Astrocyte (in vitro differentiated cells and primary cell): ENCODE measurements around the gene PPM1F. TPM values are rescaled to one million over a fixed set of nuclear protein-coding genes. Genes with fewer than 3 reads are reported as not detected.

Experiments used
- DNase-seq: peaks from one replicate; pipeline ENCODE4 v3.0.0-alpha.2; 2010; ENCODE audit warnings: low read depth
- FAIRE-seq: peaks from 2 replicates; lab custom pipeline; 2011; peaks lifted over from hg19 to GRCh38; lab: Jason Lieb, UNC
- H2AFZ ChIP-seq: 2 replicates; pipeline ENCODE4 v1.6.0; 2012; ENCODE audit warnings: low read depth, low read length, inconsistent platforms
- H3K27ac ChIP-seq: 2 replicates; pipeline ENCODE4 v1.5.1; 2011; ENCODE audit warnings: low read depth, low read length, inconsistent platforms
- H3K27me3 ChIP-seq: 2 replicates; pipeline ENCODE4 v1.6.0; 2011; ENCODE audit warnings: low read length, inconsistent platforms; ENCODE audit not compliant: insufficient read depth
- H3K36me3 ChIP-seq: 2 replicates; pipeline ENCODE4 v1.5.1; 2011; ENCODE audit warnings: low read length, inconsistent platforms; ENCODE audit not compliant: insufficient read depth
- H3K4me1 ChIP-seq: 2 replicates; pipeline ENCODE4 v1.5.1; 2011; ENCODE audit warnings: low read length, inconsistent platforms; ENCODE audit not compliant: insufficient read depth
- H3K4me2 ChIP-seq: 2 replicates; pipeline ENCODE4 v1.6.0; 2012; ENCODE audit warnings: low read length, inconsistent platforms
- H3K4me3 ChIP-seq: 2 replicates; pipeline ENCODE4 v1.5.1; 2011; ENCODE audit warnings: low read depth, mild to moderate bottlenecking, low read length, inconsistent platforms; ENCODE audit not compliant: insufficient read depth
- H3K79me2 ChIP-seq: 2 replicates; pipeline ENCODE4 v1.6.0; 2012; ENCODE audit warnings: mild to moderate bottlenecking, low read length, inconsistent platforms; ENCODE audit not compliant: insufficient read depth
- H3K9ac ChIP-seq: 2 replicates; pipeline ENCODE4 v1.6.0; 2012; ENCODE audit warnings: mild to moderate bottlenecking, low read length, inconsistent platforms
- H3K9me3 ChIP-seq: 2 replicates; pipeline ENCODE4 v1.5.1; 2012; ENCODE audit warnings: low read depth, mild to moderate bottlenecking, low read length, inconsistent platforms; ENCODE audit not compliant: insufficient read depth
- H4K20me1 ChIP-seq: 2 replicates; pipeline ENCODE4 v1.6.0; 2012; ENCODE audit warnings: low read length, inconsistent platforms; ENCODE audit not compliant: insufficient read depth
- H3K27ac Mint-ChIP-seq: one replicate; pipeline ENCODE4 v1.8.0; 2021; ENCODE audit warnings: mild to moderate bottlenecking, mixed read lengths; ENCODE audit not compliant: unreplicated experiment
- H3K27me3 Mint-ChIP-seq: one replicate; pipeline ENCODE4 v1.8.0; 2021; ENCODE audit warnings: low read depth, mixed read lengths; ENCODE audit not compliant: unreplicated experiment
- H3K36me3 Mint-ChIP-seq: one replicate; pipeline ENCODE4 v1.8.0; 2021; ENCODE audit warnings: low read depth, mixed read lengths; ENCODE audit not compliant: unreplicated experiment
- H3K4me1 Mint-ChIP-seq: one replicate; pipeline ENCODE4 v1.8.0; 2021; ENCODE audit warnings: low read depth, mixed read lengths; ENCODE audit not compliant: unreplicated experiment
- H3K4me3 Mint-ChIP-seq: one replicate; pipeline ENCODE4 v1.8.0; 2021; ENCODE audit warnings: mild to moderate bottlenecking, moderate library complexity, mixed read lengths; ENCODE audit not compliant: unreplicated experiment
- H3K9me3 Mint-ChIP-seq: one replicate; pipeline ENCODE4 v1.8.0; 2021; ENCODE audit warnings: mild to moderate bottlenecking, mixed read lengths; ENCODE audit not compliant: unreplicated experiment
- EZH2 ChIP-seq: IDR thresholded peaks from 2 replicates; pipeline ENCODE4 v1.6.1; 2012; ENCODE audit warnings: mild to moderate bottlenecking, low read length, inconsistent platforms; ENCODE audit not compliant: insufficient read depth
- total RNA-seq: library from RNA; stranded (reverse); gene quantifications from 2 replicates; pipeline ENCODE4 v1.2.1, GENCODE V29; 2021
- TF ChIP-seq, protein P1 (sequence below): IDR thresholded peaks from 2 replicates; pipeline ENCODE4 v1.5.1; 2011; ENCODE audit warnings: low read depth, mild to moderate bottlenecking, inconsistent platforms, low read length, moderate library complexity; ENCODE audit not compliant: insufficient read depth

PPM1F gene
- total RNA-seq, 1 donor from 2014 or later: 27.9 TPM

DNA sequence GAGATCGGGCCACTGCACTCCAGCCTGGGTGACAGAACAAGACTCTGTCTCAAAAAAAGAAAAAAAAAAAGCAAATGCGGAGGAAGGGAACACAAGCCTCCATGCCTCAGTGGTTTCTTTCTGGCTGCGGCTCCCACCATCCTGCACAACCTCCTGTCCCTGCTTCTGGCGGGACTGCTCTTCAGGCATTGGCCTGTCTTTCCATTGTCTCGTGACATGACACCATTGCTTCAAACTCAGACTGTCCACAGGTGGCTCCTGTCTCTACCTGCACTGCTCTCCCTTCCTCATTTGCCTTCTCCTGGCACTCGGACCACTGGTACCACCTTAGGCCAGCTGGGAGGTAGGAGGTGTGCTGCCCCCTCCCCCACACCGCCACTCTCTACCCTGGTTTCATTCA lies 10.6 kb upstream of the PPM1F start:
- H3K36me3 Mint-ChIP-seq: peaks cover 24% of the 10 kb centered on the region
- Histone ChIP-seq H3K4me3 (no peak overlapping the region), H3K27ac (no peak overlapping the region), H3K27me3 (no peaks in the 10 kb centered on the region), H3K36me3 (peaks cover 21% of the 10 kb centered on the region), H4K20me1 (peaks cover 9% of the 10 kb centered on the region), H3K4me2 (no peak overlapping the region), H3K79me2 (no peaks in the 10 kb centered on the region), H3K4me1 (peaks cover 9% of the 10 kb centered on the region), H2AFZ (no peak overlapping the region), H3K9ac (no peak overlapping the region), H3K9me3 (no peaks in the 10 kb centered on the region)
- no peaks in the 10 kb centered on the region for H3K27me3 Mint-ChIP-seq
- no peaks in the 10 kb centered on the region for H3K4me1 Mint-ChIP-seq
- FAIRE-seq (no peak), DNase-seq (no peak)
- no peaks in the 10 kb centered on the region for H3K9me3 Mint-ChIP-seq
- no peak overlapping the region for H3K4me3 Mint-ChIP-seq
- no peak overlapping the region for H3K27ac Mint-ChIP-seq
- TF ChIP-seq, protein P1, sequence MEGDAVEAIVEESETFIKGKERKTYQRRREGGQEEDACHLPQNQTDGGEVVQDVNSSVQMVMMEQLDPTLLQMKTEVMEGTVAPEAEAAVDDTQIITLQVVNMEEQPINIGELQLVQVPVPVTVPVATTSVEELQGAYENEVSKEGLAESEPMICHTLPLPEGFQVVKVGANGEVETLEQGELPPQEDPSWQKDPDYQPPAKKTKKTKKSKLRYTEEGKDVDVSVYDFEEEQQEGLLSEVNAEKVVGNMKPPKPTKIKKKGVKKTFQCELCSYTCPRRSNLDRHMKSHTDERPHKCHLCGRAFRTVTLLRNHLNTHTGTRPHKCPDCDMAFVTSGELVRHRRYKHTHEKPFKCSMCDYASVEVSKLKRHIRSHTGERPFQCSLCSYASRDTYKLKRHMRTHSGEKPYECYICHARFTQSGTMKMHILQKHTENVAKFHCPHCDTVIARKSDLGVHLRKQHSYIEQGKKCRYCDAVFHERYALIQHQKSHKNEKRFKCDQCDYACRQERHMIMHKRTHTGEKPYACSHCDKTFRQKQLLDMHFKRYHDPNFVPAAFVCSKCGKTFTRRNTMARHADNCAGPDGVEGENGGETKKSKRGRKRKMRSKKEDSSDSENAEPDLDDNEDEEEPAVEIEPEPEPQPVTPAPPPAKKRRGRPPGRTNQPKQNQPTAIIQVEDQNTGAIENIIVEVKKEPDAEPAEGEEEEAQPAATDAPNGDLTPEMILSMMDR: no peak
- TF ChIP-seq EZH2: no peak

DNA sequence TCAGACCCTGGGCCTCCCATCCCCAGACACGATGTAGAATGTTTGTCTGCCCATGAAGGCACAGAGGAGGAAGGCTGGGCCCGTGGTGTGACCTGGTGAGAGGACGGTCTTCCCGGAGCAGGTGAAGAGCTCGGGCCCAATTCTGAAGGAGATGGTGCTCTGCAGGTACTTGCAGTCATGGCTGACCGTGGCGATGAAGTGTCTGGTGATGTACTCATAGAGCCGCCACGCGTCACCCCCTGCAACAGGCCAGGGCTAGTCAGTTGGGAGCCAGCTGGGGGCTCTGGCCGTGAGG lies 10.0 kb upstream of the PPM1F start:
- H3K4me3 ChIP-seq: no peak overlapping the region
- peaks cover 19% of the 10 kb centered on the region for H3K36me3 ChIP-seq
- no peaks in the 10 kb centered on the region for H3K9me3 ChIP-seq
- Mint-ChIP-seq H3K27ac (no peak overlapping the region), H3K4me3 (no peak overlapping the region), H3K9me3 (no peaks in the 10 kb centered on the region), H3K4me1 (no peaks in the 10 kb centered on the region), H3K27me3 (no peaks in the 10 kb centered on the region), H3K36me3 (peaks cover 21% of the 10 kb centered on the region)
- DNase-seq (no peak), FAIRE-seq (no peak)
- H2AFZ ChIP-seq: no peak overlapping the region
- no peak overlapping the region for H3K27ac ChIP-seq
- peaks cover 7% of the 10 kb centered on the region for H4K20me1 ChIP-seq
- H3K4me2 ChIP-seq: no peak overlapping the region
- H3K9ac ChIP-seq: no peak overlapping the region
- H3K4me1 ChIP-seq: peaks cover 9% of the 10 kb centered on the region
- no peaks in the 10 kb centered on the region for H3K79me2 ChIP-seq
- H3K27me3 ChIP-seq: no peaks in the 10 kb centered on the region
- TF ChIP-seq, protein P1: no peak
- TF ChIP-seq EZH2: no peak

DNA sequence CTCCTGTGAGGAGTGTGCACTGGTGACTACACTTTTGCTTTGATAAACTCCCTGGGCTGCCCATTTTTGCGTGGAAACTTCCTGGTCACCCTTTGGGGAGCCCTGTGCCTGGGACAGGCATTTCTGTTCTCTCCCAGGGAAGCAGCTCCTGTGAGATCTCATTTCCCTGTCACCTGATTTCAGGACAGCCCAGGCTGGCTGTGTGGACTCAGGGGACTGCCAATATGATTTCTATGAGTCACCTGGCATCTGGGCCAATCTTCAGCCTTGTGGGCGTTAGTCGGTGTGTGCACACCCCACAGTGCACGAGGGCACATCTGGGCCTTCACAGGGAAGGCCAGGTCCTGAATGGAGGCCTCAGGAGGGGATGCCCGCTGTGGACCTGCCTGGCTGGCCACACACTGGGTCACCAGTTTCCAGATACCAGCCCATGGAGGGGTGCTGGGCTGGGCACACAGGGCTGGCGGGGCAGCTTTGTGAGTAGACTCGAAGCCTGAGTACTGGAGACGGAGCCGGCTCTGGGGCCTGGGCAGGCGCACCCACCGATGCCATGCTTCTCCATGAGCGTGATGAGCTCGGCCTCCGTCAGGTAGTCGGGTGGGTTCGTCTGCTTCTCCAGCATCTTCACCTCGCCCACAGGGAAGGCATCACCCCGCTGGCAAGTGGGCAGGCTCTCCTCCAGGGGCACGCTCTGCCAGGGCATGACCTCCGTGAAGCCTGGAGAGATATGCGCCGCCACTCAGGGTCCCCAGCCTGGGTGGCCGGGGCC lies 9.4 kb upstream of the PPM1F start:
- peaks cover 16% of the 10 kb centered on the region for H3K36me3 Mint-ChIP-seq
- Histone ChIP-seq H3K36me3 (peaks cover 14% of the 10 kb centered on the region), H3K4me1 (peaks cover 9% of the 10 kb centered on the region), H3K27me3 (no peaks in the 10 kb centered on the region), H3K4me2 (no peak overlapping the region), H3K9ac (no peak overlapping the region), H3K79me2 (no peaks in the 10 kb centered on the region), H2AFZ (no peak overlapping the region), H3K4me3 (no peak overlapping the region), H3K9me3 (no peaks in the 10 kb centered on the region), H4K20me1 (peaks cover 7% of the 10 kb centered on the region), H3K27ac (no peak overlapping the region)
- no peaks in the 10 kb centered on the region for H3K9me3 Mint-ChIP-seq
- H3K27ac Mint-ChIP-seq: no peak overlapping the region
- DNase-seq (peak; percentile 31), FAIRE-seq (no peak)
- no peaks in the 10 kb centered on the region for H3K4me1 Mint-ChIP-seq
- no peak overlapping the region for H3K4me3 Mint-ChIP-seq
- TF ChIP-seq, protein P1: no peak
- TF ChIP-seq EZH2: no peak
- no peaks in the 10 kb centered on the region for H3K27me3 Mint-ChIP-seq
